Astrocyte of the spinal cord (primary cell): ENCODE data around the gene COX18.

Experiments
- DNase-seq: peaks from one replicate; pipeline ENCODE4 v3.0.0; 2011; ENCODE audit warnings: low read depth, low spot score
- H3K4me3 ChIP-seq: 2 replicates; pipeline ENCODE4 v1.5.1; 2011; ENCODE audit warnings: low read depth, mild to moderate bottlenecking, low read length, moderate library complexity
- CTCF ChIP-seq: IDR thresholded peaks from 2 replicates; pipeline ENCODE4 v1.5.1; 2012; ENCODE audit warnings: low read depth, mild to moderate bottlenecking, low read length, inconsistent platforms
- in situ Hi-C: cut with HindIII; loops from 2 replicates; pipeline ENCODE4 v1.10.0; 2017; ENCODE audit warnings: low sequenced_read_pairs

Gene COX18

DNA sequence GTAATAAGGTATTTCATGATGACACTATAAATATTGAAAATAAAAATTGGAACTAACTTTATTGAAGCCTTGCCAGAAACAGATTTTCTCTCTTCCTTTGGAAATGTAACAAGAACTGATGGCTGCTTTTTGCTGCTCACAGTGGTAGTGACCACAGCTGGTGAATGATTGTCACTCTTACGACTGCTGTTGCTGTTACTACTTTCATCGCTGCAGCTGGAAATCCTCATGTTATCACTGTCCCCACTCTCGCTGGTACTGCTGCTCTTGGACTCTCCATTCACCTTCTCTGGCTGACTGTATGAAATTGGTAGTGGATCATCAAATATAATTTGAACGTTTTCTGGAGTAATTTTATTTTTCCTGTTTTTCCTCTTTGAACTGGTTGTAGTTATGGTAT lies 28.5 kb upstream of the COX18 start:
- TF ChIP-seq CTCF, result no peak
- H3K4me3 ChIP-seq, result no peak overlapping the region
- in situ Hi-C loops, result no loop called here
- no peak for DNase-seq

- no peak for DNase-seq
- TF ChIP-seq CTCF, result no peak
- no peak overlapping the region for H3K4me3 ChIP-seq
- in situ Hi-C loops, result no loop called here
Measured at GRCh38 chr4:73092868-73093267, 23.4 kb upstream of the COX18 start.

DNA sequence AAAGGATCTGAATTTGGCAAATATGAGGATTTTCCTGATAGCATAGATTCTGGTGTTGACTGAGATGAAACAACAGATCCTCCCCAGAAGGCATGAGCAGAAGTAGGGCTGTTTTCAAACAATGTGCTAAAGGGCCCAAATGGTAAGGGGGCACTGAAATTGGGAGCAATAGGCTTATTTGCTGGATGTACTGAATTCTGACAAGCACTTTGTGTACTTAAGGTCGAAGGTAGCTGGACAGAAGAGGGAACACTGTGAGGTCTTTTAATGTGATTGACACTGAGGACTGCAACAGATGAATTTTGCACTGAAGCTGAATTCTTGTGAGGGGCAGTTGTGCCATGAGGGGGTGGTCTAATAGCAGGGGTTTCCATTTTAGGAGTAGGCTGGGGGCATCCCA lies 21.2 kb upstream of the COX18 start:
- DNase-seq, result no peak
- no peak overlapping the region for H3K4me3 ChIP-seq
- no peak for TF ChIP-seq CTCF
- in situ Hi-C loops, result no loop called here

GRCh38 chr4:73087871-73088270 lies 18.4 kb upstream of the COX18 start:
- no peak overlapping the region for H3K4me3 ChIP-seq
- TF ChIP-seq CTCF, result no peak
- no peak for DNase-seq
- in situ Hi-C loops, result no loop called here

- no peak for DNase-seq
- no peak for TF ChIP-seq CTCF
- H3K4me3 ChIP-seq, result no peak overlapping the region
- in situ Hi-C loops, result no loop called here
Measured at GRCh38 chr4:73086095-73086868, 16.8 kb upstream of the COX18 start.

DNA sequence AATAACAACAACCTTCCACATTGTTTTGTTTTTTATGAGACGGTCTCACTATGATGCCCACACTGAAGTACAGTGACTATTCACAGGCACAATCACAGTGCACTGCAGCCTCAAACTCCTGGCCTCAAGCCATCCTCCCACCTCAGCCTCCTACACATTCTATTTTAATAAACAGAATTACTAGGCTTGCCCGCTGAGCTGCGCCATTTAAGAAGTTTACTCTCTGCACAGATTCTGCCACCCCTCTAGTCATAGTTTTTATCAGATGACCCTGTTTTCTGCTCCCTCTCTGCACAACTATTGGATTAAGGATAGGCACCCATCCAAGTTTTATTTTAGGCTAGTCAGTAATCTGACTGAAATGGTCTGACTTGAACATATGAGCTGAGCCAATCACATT lies 11.3 kb upstream of the COX18 start:
- in situ Hi-C loops, result no loop called here
- no peak overlapping the region for H3K4me3 ChIP-seq
- TF ChIP-seq CTCF, result no peak
- DNase-seq, result no peak
